D341Med (cell line): ENCODE data around the gene GSS.

Experiments
- DNase-seq: peaks from one replicate; pipeline ENCODE4 v3.0.0; 2012; ENCODE audit warnings: low spot score

The GSS gene

GRCh38 chr20:34993941-34994508 is 38.4 kb upstream of the GSS start:
- no peak for DNase-seq

GRCh38 chr20:34992751-34993417 is 37.3 kb upstream of the GSS start:
- DNase-seq: no peak

GRCh38 chr20:34990661-34991214 is 35.1 kb upstream of the GSS start:
- no peak for DNase-seq

- no peak for DNase-seq
Measured at GRCh38 chr20:34990231-34990630, 34.6 kb upstream of the GSS start.

GRCh38 chr20:34989670-34990069 is 34.1 kb upstream of the GSS start:
- no peak for DNase-seq

GRCh38 chr20:34989118-34989517 is 33.5 kb upstream of the GSS start:
- DNase-seq: no peak

- no peak for DNase-seq
Measured at GRCh38 chr20:34988191-34988540, 32.6 kb upstream of the GSS start.

GRCh38 chr20:34987288-34988190 is 31.9 kb upstream of the GSS start:
- no peak for DNase-seq

- no peak for DNase-seq
Measured at GRCh38 chr20:34986311-34987287, 31.0 kb upstream of the GSS start.

GRCh38 chr20:34985461-34986310 is 30.1 kb upstream of the GSS start:
- DNase-seq: no peak

- no peak for DNase-seq
Measured at GRCh38 chr20:34984756-34985261, 29.2 kb upstream of the GSS start.

GRCh38 chr20:34983995-34984735 is 28.6 kb upstream of the GSS start:
- DNase-seq: no peak

- DNase-seq: no peak
Measured at GRCh38 chr20:34983089-34983820, 27.6 kb upstream of the GSS start.

- DNase-seq: no peak
Measured at GRCh38 chr20:34982270-34983088, 26.9 kb upstream of the GSS start.

- DNase-seq: peak; percentile 80
Measured at GRCh38 chr20:34980543-34981233, 25.1 kb upstream of the GSS start.

- no peak for DNase-seq
Measured at GRCh38 chr20:34979366-34980153, 24.0 kb upstream of the GSS start.
